H1 (cell line): ENCODE results near the gene CUTA. TPM values are rescaled to one million over a fixed set of nuclear protein-coding genes. Genes with fewer than 3 reads are reported as not detected.

ENCODE experiments used
- BCL11A ChIP-seq, 2 experiments: IDR thresholded peaks; one replicate each; pipeline ENCODE4 v1.6.1; 2011; ENCODE audit warnings: low read depth in 2 of 2, low read length in 2 of 2, mild to moderate bottlenecking in 2 of 2
- BRCA1 ChIP-seq: IDR thresholded peaks from 2 replicates; pipeline ENCODE4 v1.6.1; 2012; ENCODE audit warnings: low read depth, low read length, improper control_type of control experiment
- CBX5 ChIP-seq: fragments of 300-800, 300-1000 bp; sonication (generic); IDR thresholded peaks from 2 replicates; pipeline ENCODE4 v1.7.1; 2016; ENCODE audit warnings: antibody characterized with exemption, low read length, low read depth
- CBX8 ChIP-seq: fragments of 300-800, 300-1000 bp; sonication (generic); IDR thresholded peaks from 2 replicates; pipeline ENCODE4 v1.7.1; 2016; ENCODE audit warnings: low read depth, low read length, borderline replicate concordance
- CHD2 ChIP-seq: IDR thresholded peaks from 2 replicates; pipeline ENCODE4 v1.6.1; 2012; ENCODE audit warnings: low read length, improper control_type of control experiment
- CREB1 ChIP-seq: IDR thresholded peaks from 2 replicates; pipeline ENCODE4 v1.6.1; 2012; ENCODE audit warnings: inconsistent platforms
- E2F6 ChIP-seq: IDR thresholded peaks from 2 replicates; pipeline ENCODE4 v1.6.1; 2012; ENCODE audit warnings: inconsistent platforms
- EP300 ChIP-seq, 2 experiments: IDR thresholded peaks; 1 replicate in 1 of 2; 2 replicates in 1 of 2; pipeline ENCODE4 v1.6.1; 2011 to 2012; ENCODE audit warnings: low read depth in 2 of 2, low read length in 2 of 2, mild to moderate bottlenecking in 2 of 2, borderline replicate concordance in 1 of 2, inconsistent platforms in 1 of 2, moderate library complexity in 1 of 2
- KDM1A ChIP-seq: fragments of 200-600, 300-600 bp; sonication (generic); IDR thresholded peaks from 2 replicates; pipeline ENCODE4 v1.7.1; 2016; ENCODE audit warnings: mild to moderate bottlenecking, low read length, borderline replicate concordance
- KDM5A ChIP-seq: fragments of 200-600 bp; IDR thresholded peaks from 2 replicates; pipeline ENCODE4 v1.7.1; 2012; ENCODE audit warnings: mild to moderate bottlenecking, low read length, inconsistent platforms, mixed read lengths
- MAFK ChIP-seq: IDR thresholded peaks from 2 replicates; pipeline ENCODE4 v1.6.1; 2012; ENCODE audit warnings: low read depth, mild to moderate bottlenecking, improper control_type of control experiment, low read length
- POU5F1 ChIP-seq: IDR thresholded peaks from 2 replicates; pipeline ENCODE4 v1.6.1; 2011; ENCODE audit warnings: low read depth, mild to moderate bottlenecking, low read length, moderate library complexity
- RAD21 ChIP-seq, 2 experiments: IDR thresholded peaks in 1 of 2; conservative IDR thresholded peaks in 1 of 2; 2 replicates each; pipeline ENCODE4 v1.6.1; 2011; ENCODE audit warnings: low read depth in 2 of 2, low read length in 2 of 2, improper control_type of control experiment in 1 of 2, inconsistent platforms in 1 of 2, mild to moderate bottlenecking in 1 of 2, moderate library complexity in 1 of 2
- RBBP5 ChIP-seq: IDR thresholded peaks from 2 replicates; pipeline ENCODE4 v1.7.1; 2012; ENCODE audit warnings: low read depth, mild to moderate bottlenecking, inconsistent platforms, low read length, moderate library complexity, borderline replicate concordance
- RFX5 ChIP-seq: IDR thresholded peaks from 2 replicates; pipeline ENCODE4 v1.6.1; 2011; ENCODE audit warnings: low read depth, low read length, improper control_type of control experiment, borderline replicate concordance
- RNF2 ChIP-seq: fragments of 200-900, 300-1000 bp; sonication (generic); IDR thresholded peaks from 2 replicates; pipeline ENCODE4 v1.7.1; 2016; ENCODE audit warnings: borderline replicate concordance, low read depth, mild to moderate bottlenecking, antibody characterized with exemption, low read length; ENCODE audit not compliant: poor library complexity, severe bottlenecking; ENCODE audit errors: missing control alignments
- RXRA ChIP-seq: IDR thresholded peaks from 2 replicates; pipeline ENCODE4 v1.6.1; 2011; ENCODE audit warnings: low read depth, mild to moderate bottlenecking, low read length, moderate library complexity; ENCODE audit not compliant: insufficient read depth
- TAF1 ChIP-seq: IDR thresholded peaks from 2 replicates; pipeline ENCODE4 v1.6.1; 2011; ENCODE audit warnings: mild to moderate bottlenecking, low read depth, low read length
- TAF7 ChIP-seq: optimal IDR thresholded peaks from 2 replicates; pipeline ENCODE3; 2011; ENCODE audit warnings: low read depth, mild to moderate bottlenecking, inconsistent platforms, low read length, moderate library complexity, borderline replicate concordance
- TCF12 ChIP-seq: IDR thresholded peaks from 2 replicates; pipeline ENCODE4 v1.6.1; 2011; ENCODE audit warnings: low read depth, mild to moderate bottlenecking, low read length
- ZNF274 ChIP-seq: IDR thresholded peaks from 2 replicates; pipeline ENCODE4 v1.7.0; 2012; ENCODE audit warnings: low read length, borderline replicate concordance; ENCODE audit errors: extremely low read depth
- polyA plus RNA-seq, 7 experiments: library from polyadenylated mRNA; depleted of rRNA in 3 of 7; stranded (reverse) in 5 of 7; unstranded in 2 of 7; fragments of >200 nt in 5 of 7; fragments of 200-250 nt in 2 of 7; gene quantifications; 1 replicate in 5 of 7; 2 replicates in 1 of 7; 4 replicates in 1 of 7; pipeline versions ENCODE4 v1.2.1 to v1.2.3, GENCODE V29; 2011 to 2013; ENCODE audit warnings: missing spikeins in 2 of 7, mixed read lengths in 2 of 7
- total RNA-seq: library from RNA; stranded (reverse); fragmentation: NEBNext Ultra II Directional; extraction: Animal tissue kit (Norgen Biotek cat#: 25700); gene quantifications from 2 replicates; pipeline ENCODE4 v1.2.1, GENCODE V29; 2021

CUTA gene
- total and polyA plus RNA-seq, 2 of the 8 experiments (the other 6 are each of a cell fraction or from before 2014, with no cell fraction given): 297 to 460 TPM

DNA sequence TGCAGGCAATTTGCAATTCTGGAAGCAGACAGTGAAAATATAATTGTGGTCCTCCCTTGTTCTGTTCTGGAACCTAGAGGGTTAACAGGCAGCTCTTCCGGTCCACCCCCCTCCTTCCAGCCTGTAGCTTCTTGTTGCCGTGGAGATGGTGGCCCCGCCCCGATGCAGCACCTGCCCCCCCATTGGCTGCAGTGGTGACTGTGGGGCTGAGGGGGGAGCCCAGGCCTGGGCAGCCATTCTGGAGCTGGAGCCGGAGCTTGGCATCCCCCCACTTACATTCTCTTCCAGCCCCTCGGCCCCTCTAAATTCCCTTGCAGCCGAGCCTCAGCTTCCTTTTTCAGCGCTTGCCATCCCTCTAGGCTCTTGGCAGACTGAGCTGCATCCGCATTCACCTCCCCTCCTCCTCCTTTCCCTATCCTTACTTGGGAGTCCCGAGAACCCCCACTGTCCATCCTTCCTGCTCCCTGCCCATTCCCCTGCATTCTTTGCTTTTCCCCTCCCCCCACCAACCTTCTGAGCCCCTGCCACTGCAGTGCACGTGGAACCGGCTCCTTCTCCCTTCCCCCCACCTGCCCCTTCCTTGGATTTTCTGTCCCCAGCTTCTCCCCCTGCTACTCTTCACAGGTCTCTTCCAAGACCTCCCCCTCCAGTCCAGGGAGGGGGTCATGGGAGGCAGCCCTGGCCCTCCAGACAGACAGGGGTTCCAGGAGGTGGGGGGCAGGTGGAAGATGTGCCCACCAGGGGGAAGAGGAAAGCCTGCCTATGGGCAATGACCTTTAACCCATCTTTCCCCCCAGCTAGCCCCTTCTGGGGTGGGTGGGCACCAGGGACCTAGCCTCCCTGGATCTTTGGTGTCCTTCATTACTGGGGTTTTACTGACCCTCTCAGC, 13.3 kb upstream of the CUTA start (continued):
- TF ChIP-seq CHD2: peak; percentile 59
- no peak for TF ChIP-seq TCF12
- no peak for TF ChIP-seq RFX5
- no peak for TF ChIP-seq CREB1
- TF ChIP-seq TAF7: no peak
- TF ChIP-seq E2F6: no peak
- TF ChIP-seq CBX8: no peak
- TF ChIP-seq CBX5: no peak
- TF ChIP-seq MAFK: no peak
- TF ChIP-seq RNF2: no peak
- no peak for TF ChIP-seq RXRA
- TF ChIP-seq KDM1A: no peak
- TF ChIP-seq BRCA1: no peak
- TF ChIP-seq RAD21 (IDR thresholded peaks at IDR 0.05 in 1 of 2, conservative IDR thresholded peaks at IDR 0.05 in 1 of 2; ENCODE audit: low read depth in 2 of 2, low read length in 2 of 2): no peak
- peak in 1 of 2 experiments; percentile 88; a peak in 2 of 3 replicates for TF ChIP-seq EP300 (IDR thresholded peaks at IDR 0.05; ENCODE audit: borderline replicate concordance in 1 of 2, low read depth in 2 of 2, low read length in 2 of 2)
- no peak for TF ChIP-seq KDM5A
- no peak for TF ChIP-seq TAF1
- peak; percentile 96 for TF ChIP-seq RBBP5
- no peak for TF ChIP-seq ZNF274
- no peak for TF ChIP-seq POU5F1
- no peak for TF ChIP-seq BCL11A (IDR thresholded peaks at IDR 0.05; ENCODE audit: low read depth in 2 of 2, low read length in 2 of 2)
